HG03457 (cell line): ENCODE data around the gene PLAAT5.
"Not testable (repeated sequence)": the region's sequence is repeated elsewhere in the genome, so short reads cannot be mapped to it uniquely, and the experiment has no call there.

ENCODE experiments used
- ATAC-seq: cut with Tn5 transposase; IDR thresholded peaks from one replicate; pipeline ENCODE4 v1.9.1; 2021; ENCODE audit warnings: moderate number of reproducible peaks; ENCODE audit not compliant: unreplicated experiment

PLAAT5 gene

GRCh38 chr11:63485777-63486176, 5.2 kb downstream of the PLAAT5 start:
- ATAC-seq, result no peak

GRCh38 chr11:63480039-63480438, 10.9 kb downstream of the PLAAT5 start:
- no peak for ATAC-seq

- no peak for ATAC-seq
Measured at GRCh38 chr11:63478896-63479295, 12.1 kb downstream of the PLAAT5 start.

- no peak for ATAC-seq
Measured at GRCh38 chr11:63476618-63477017, 14.3 kb downstream of the PLAAT5 start.

GRCh38 chr11:63472372-63472771, 18.6 kb downstream of the PLAAT5 start:
- no peak for ATAC-seq

- no peak for ATAC-seq
Measured at GRCh38 chr11:63470311-63470710, 20.7 kb downstream of the PLAAT5 start.

GRCh38 chr11:63462137-63462536, 28.8 kb downstream of the PLAAT5 start:
- ATAC-seq, result no peak

GRCh38 chr11:63459586-63459985, 31.4 kb downstream of the PLAAT5 start:
- no peak for ATAC-seq

- no peak for ATAC-seq
Measured at GRCh38 chr11:63448646-63449045, 42.3 kb downstream of the PLAAT5 start.

GRCh38 chr11:63445720-63446119, 45.2 kb downstream of the PLAAT5 start:
- no peak for ATAC-seq

- no peak for ATAC-seq
Measured at GRCh38 chr11:63445118-63445517, 45.8 kb downstream of the PLAAT5 start.

- ATAC-seq, result no peak
Measured at GRCh38 chr11:63444160-63444559, 46.8 kb downstream of the PLAAT5 start.

GRCh38 chr11:63443714-63444113, 47.3 kb downstream of the PLAAT5 start:
- no peak for ATAC-seq

GRCh38 chr11:63435831-63436230, 55.1 kb downstream of the PLAAT5 start:
- not testable (repeated sequence) for ATAC-seq

- ATAC-seq, result not testable (repeated sequence)
Measured at GRCh38 chr11:63435351-63435750, 55.6 kb downstream of the PLAAT5 start.

GRCh38 chr11:63430731-63431130, 60.2 kb downstream of the PLAAT5 start:
- ATAC-seq, result not testable (repeated sequence)

GRCh38 chr11:63427971-63428508, 62.9 kb downstream of the PLAAT5 start:
- ATAC-seq, result no peak

GRCh38 chr11:63417174-63417852, 73.7 kb downstream of the PLAAT5 start:
- ATAC-seq, result no peak
